ENCODE measurements around the gene TRIM37.

- TF ChIP-seq, protein P1, sequence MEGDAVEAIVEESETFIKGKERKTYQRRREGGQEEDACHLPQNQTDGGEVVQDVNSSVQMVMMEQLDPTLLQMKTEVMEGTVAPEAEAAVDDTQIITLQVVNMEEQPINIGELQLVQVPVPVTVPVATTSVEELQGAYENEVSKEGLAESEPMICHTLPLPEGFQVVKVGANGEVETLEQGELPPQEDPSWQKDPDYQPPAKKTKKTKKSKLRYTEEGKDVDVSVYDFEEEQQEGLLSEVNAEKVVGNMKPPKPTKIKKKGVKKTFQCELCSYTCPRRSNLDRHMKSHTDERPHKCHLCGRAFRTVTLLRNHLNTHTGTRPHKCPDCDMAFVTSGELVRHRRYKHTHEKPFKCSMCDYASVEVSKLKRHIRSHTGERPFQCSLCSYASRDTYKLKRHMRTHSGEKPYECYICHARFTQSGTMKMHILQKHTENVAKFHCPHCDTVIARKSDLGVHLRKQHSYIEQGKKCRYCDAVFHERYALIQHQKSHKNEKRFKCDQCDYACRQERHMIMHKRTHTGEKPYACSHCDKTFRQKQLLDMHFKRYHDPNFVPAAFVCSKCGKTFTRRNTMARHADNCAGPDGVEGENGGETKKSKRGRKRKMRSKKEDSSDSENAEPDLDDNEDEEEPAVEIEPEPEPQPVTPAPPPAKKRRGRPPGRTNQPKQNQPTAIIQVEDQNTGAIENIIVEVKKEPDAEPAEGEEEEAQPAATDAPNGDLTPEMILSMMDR (IDR thresholded peaks at IDR 0.05; ENCODE audit: insufficient read depth, low read depth, low read length) = no peak
- TF ChIP-seq EZH2 (IDR thresholded peaks at IDR 0.05; ENCODE audit: insufficient read depth, low read length) = no peak
These were observed 5.5 kb downstream of the TRIM37 start for GRCh38 chr17:59101178-59101577.

Data from astrocyte (in vitro differentiated cells and primary cell).